HG03571 (cell line): ENCODE results near the gene BDH1.

Experiments used
- ATAC-seq: cut with Tn5 transposase; IDR thresholded peaks from one replicate; pipeline ENCODE4 v1.9.1; 2021; ENCODE audit not compliant: unreplicated experiment

The BDH1 gene

DNA sequence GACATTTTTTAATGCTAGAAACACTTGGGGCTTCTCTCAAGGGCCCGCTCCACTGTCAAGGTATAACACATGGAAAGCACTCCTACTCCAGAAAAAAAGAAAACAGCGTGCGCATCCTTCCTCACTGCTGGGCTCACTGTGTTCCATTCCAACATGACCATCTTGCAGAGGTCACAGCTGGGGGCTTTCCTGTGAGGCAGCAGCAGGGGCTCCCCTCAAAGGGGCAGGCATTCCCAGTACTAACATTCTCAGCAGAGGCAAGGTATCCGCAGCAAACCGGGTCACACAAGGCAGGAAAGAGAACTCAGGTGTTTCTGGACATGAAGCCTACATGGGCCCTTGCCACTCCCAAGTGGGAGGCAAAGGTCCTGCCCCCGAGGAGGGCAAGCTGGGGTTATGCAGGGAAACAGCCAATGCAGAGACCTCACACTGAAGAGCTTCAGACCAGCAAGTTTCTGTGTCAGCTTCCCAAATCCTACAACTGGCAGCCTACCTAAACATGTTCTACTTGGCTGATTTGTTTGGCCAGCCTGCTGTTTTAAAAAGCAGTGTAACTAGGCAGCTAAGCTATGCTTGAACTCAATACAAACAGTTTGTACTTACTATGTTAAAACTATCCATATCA is 6.4 kb downstream of the BDH1 start:
- no peak for ATAC-seq

DNA sequence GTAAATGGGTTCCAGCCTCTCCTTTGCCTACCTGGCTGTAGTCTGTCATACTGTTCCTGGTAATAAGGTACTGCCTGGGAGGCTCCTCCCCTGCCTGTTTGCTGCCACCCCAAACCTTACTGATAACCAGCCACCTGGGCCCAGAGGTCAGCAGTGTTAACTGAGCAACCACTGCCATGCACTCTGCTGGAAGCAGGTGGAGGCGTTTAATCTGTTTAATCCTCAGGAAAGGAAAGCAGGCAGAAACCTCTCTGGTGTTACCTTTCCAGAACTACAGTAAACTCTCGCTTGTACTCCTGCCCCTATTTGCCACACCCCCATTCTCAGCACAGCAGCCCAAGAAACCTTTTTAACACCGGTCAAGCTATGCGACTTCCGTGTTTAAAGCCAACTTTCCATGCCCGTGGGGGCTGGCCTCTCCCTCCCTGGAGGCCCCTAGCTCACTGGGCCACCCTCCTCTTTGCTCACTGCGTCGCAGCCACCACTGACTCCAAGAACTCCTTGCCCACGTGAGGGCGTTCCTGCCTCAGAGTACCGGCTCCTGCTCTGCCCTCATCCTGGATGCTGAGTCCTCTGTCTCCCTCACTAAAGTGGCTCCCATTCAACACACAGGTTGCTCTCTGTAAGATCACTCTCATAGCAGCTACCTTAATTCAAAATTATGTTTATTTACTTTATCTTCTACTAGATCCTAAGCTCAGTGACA is 8.3 kb downstream of the BDH1 start:
- no peak for ATAC-seq

DNA sequence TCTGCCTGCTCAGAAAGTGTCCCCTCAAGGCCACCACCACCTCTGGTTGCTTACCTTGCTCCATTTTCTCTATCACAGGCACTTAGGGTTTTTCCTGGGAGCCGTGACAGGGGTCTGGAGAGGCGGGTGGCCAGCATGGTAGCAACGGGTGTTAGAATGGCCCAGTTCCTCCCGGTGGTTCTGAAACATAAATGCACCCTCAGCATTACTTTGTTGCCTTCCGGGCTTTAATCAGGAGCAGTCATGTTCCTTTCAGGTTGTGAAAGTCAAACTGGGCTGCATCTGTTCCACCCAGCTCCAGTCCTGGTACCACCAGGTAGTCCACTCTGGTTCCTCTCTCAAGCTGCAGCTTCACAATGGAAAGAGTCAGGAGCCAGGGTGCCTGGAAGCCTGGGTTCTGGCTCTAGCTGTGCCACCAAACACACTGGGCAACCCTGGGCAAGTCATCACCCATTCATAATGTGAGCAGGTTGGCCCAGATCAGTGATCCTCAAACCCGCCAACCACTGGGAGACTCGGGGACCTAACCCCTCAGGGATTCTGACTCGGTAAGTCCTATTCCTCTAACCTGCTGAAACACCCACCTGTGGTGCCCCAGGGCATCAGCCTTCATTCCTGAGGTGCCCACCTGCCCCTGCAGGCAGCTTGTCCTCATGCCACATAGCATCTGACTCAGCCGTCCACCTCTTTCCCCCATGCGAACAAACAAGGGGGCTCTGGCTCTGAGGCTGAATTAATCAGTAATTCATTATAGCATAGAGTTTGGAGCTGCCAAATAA is 9.3 kb downstream of the BDH1 start:
- no peak for ATAC-seq

GRCh38 chr3:197545571-197545970 is 10.2 kb downstream of the BDH1 start:
- no peak for ATAC-seq

- no peak for ATAC-seq
Measured at GRCh38 chr3:197545101-197545500, 10.7 kb downstream of the BDH1 start.

DNA sequence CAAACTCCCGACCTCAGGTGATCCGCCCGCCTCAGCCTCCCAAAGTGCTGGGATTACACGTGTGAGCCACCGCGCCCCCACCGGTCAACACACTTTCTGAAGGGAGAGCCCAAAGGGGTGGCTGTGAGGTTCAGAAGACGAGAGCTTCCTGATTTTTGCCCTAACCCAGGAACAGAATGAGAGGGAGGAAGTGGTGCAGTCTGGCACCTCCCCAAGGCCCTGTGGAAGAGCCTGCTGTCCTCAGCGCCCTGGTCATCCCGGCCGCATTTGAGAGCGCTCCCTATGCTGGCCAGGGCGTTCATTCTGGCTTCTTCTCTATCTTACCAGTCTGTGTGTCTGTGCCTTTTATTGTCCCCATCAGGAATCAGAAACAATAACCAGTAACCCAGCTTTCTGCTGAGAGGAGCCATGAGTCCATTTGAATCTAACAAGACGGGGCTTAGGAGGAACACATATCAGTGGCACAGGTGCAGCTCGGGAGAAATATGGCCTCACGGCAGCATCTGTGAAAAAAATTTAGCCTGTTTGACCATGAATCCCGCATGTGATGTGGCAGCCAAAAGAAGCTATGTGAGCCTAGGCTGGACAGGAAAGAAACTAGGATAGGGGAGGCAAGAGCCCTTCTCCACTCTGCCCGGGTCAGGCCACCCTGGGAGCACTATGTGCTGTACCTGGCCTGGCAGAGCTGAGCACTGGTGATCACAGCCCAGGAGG is 12.9 kb downstream of the BDH1 start:
- ATAC-seq: no peak

DNA sequence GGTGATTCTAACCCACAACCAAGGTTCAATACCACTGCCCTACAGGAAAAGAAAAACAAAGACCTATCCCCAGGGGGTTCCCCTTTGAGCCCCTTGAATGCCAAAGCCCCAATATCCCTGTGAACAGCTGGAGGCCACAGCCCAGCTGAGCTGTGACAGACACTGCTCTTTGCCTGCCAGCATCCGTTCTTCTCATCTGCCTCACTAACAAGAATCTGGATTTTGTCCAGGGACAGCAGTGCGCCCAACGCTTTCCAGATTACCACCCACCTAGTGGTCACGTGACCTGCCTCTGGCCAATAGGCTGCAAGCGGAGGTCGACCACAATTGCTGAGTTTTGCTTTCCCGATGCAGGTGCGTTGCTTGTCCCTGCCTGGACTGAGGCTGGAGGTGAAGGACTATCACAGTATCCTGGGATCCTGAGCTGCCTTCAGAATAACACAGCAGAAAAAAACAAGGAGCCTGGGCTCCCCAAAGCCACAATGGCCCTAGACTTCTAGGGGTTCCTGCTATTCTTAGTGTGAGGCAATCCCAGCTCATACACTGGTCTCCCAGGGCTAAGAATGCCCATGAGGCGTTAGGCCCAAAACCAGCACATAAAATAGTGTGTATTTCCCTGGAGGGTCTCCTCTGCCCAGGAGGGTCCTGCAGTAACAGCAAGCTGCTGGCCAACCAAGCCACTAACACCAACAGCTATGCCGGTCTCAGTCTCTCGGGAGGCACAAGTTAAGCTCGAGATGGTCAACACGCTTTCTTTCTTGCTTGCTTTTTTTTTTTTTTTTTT is 13.8 kb downstream of the BDH1 start:
- ATAC-seq: no peak

DNA sequence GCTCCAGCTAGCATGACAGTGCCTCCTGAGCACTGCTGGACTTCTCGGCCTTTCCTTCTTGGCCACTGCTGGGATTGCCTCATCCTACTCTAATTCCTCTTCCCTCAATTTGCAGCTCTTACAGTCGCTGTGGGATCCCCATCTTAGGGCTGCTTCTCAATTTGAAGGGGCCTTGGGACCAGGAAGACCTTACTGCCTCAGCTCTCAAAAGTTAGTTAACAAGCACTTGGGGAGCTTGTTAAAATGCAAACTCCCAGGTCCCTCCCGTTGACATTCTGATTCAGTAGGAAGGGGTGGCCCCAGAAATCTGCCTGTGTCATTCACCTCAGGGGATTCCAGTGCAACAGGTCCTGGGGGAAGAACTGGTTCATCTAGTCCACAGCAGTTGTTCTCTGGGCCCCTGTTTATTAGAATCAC is 14.8 kb downstream of the BDH1 start:
- ATAC-seq: no peak

DNA sequence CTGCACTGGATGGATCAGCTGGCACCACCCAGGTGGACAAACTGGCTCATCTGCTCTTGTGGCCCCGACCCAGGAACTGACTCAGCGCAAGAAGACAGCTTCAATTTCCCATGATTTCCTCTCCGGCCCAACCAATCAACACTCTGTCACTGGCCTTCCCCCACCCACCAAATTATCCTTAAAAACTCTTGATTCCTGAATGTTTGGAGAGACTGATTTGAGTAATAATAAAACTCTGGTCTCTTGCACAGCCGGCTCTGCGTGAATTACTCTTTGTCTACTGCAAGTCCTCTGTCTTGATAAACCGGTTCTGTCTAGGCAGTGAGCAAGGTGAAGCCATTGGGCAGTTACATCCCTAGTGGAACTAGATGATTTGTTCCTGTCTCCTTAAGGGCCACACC is 16.1 kb downstream of the BDH1 start:
- no peak for ATAC-seq

GRCh38 chr3:197533927-197534725 is 21.6 kb downstream of the BDH1 start:
- no peak for ATAC-seq

DNA sequence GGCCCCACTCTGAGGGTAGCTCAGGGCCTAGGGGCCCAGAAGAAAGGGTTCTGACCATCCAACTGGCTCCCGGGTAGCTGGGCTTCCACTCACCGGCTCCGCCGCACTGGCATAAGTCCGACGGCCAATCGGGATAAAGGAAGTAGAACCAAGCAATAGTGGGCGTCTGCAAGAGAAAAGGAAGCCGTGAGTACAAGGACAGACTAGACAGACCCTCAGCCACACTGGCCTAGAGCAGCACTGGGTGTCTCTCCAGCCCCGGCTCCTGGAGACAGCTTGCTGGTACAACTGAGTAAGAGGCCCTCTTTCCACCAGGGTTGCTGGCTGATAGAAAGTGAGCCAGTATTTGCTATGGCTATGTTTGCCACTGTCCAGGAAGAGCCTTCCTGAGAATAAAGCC is 22.4 kb downstream of the BDH1 start:
- ATAC-seq: no peak

DNA sequence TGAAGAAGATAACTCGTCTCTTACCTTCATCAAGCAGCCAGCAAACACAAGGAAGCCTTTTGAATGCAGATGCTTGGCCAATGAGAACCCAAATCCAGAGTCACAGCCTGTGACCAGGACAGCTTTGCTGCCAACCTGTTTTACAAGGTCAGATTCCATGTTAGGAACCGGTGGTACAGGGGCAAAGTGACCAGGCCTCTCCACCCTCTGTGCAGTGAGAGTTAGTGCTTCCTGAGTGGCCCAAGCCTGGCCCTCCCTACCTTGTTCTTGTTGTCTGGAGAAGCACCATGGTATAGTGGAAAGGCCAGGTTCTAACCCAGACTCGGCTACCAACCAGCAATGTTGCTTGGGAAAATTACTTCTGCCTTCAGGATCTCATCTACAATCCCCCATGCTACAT is 23.4 kb downstream of the BDH1 start:
- no peak for ATAC-seq

GRCh38 chr3:197528190-197528589 is 27.6 kb downstream of the BDH1 start:
- ATAC-seq: no peak

DNA sequence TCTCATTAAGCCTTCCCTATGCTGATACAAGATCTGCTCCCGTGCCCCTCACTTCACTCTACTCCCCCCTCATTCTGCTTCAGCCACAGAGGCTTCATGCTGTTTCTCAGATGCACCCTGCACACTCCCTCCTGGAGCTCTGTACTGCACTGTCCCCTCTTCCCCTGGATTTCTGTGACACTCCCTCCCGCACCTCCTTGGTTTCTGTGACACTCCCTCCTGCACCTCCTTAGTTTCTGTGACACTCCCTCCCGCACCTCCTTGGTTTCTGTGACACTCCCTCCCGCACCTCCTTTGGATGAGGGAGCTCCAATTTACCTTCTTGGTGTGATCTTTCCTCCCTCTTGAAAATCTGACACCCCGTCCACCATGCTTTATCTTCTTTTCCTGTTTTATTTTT is 28.2 kb downstream of the BDH1 start:
- ATAC-seq: no peak

- ATAC-seq: no peak
Measured at GRCh38 chr3:197525706-197526105, 30.1 kb downstream of the BDH1 start.

GRCh38 chr3:197524128-197524527 is 31.6 kb downstream of the BDH1 start:
- no peak for ATAC-seq

DNA sequence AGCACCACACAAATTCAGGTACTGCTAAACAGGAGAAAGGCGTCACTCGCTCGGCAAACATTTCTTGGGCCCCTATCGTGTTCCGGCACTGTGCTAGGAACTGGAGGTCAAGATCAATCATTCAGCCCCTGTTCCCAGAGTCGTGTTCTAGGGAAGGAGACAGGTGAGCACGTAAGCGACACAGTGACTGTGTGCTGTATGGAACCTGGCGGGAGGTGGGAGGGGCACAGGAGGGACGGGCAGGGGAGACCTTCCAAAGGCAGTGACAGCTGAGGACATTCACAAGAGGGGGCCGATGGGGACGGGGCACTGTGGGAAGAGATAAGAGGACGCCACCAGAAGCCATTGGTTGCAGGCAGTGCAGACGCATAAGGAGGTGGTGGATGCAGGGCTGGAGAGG is 32.2 kb downstream of the BDH1 start:
- ATAC-seq: no peak

DNA sequence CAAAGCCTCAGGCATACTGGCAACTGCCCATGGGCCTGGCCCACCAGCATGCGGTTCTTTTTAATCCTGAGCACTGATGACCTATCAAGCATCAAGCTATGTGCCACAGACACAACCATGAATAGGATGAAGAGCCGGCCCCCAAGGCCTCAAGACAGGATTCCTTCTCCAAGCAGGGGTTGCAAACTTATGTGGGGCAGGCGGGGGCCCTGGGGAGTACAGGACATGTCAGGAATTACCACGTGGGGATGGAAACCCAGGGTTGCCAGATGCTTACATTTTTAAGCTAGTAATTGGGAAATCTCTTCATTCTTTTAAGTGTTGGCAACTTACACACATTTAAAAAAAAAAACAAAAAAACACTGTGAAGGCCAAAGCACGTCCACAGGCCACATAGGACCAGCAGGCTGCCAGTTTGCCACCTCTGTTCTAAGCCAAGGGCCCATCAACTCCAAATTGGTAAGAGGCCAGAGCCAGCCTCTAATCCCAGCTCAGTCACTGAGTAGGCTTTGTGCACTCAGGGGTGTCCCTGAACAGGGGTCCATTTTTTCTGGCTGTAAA is 32.8 kb downstream of the BDH1 start:
- no peak for ATAC-seq

GRCh38 chr3:197522183-197522715 is 33.5 kb downstream of the BDH1 start:
- ATAC-seq: no peak
